Activated CD4-positive, CD25-positive, alpha-beta regulatory T cell treated with anti-CD3 and anti-CD28 coated beads, Interleukin-2, amount 50 U/mL, for 24 hours (primary cell): Measurements from ENCODE around the gene SEMA3G.
A peak's percentile ranks its signal among the peaks of the same experiment; 100 is the strongest.

Source experiments
- ATAC-seq, 2 donors: fragments of 150-1000 bp; cut with Tn5 transposase; one replicate each; pipeline ENCODE4 v1.10.0; 2021; ENCODE audit warnings: mild to moderate bottlenecking in 1 of 2, moderate library complexity in 1 of 2

The SEMA3G gene

GRCh38 chr3:52453496-52454249 is 8.8 kb upstream of the SEMA3G start, which contains the start of gene TNNC1:
TSS of gene TNNC1 (minus strand) at chr3:52454041. CDS start at chr3:52454015, 26 bp downstream.
- ATAC-seq = no peak

- ATAC-seq = no peak
Observed at GRCh38 chr3:52452570-52453221, 7.8 kb upstream of the SEMA3G start.

GRCh38 chr3:52452126-52452525 is 7.2 kb upstream of the SEMA3G start:
- ATAC-seq = no peak

GRCh38 chr3:52451237-52452083 is 6.6 kb upstream of the SEMA3G start:
- ATAC-seq = no peak

- ATAC-seq = no peak
Observed at GRCh38 chr3:52450489-52451236, 5.8 kb upstream of the SEMA3G start.

GRCh38 chr3:52447512-52448355 is 2.8 kb upstream of the SEMA3G start:
- no peak for ATAC-seq

- ATAC-seq = peak; percentile 50 to 58
Observed at GRCh38 chr3:52446631-52447511, 2.0 kb upstream of the SEMA3G start.

- ATAC-seq = no peak
Observed at GRCh38 chr3:52446042-52446441, 1.1 kb upstream of the SEMA3G start.

- no peak for ATAC-seq
Observed at GRCh38 chr3:52443791-52444687, 864 bp downstream of the SEMA3G start.

GRCh38 chr3:52443268-52443610 is 1.7 kb downstream of the SEMA3G start:
- ATAC-seq = no peak

- no peak for ATAC-seq
Observed at GRCh38 chr3:52442409-52443267, 2.3 kb downstream of the SEMA3G start.

- ATAC-seq = no peak
Observed at GRCh38 chr3:52441772-52442332, 3.1 kb downstream of the SEMA3G start.

GRCh38 chr3:52441091-52441771 is 3.7 kb downstream of the SEMA3G start:
- no peak for ATAC-seq

- ATAC-seq = no peak
Observed at GRCh38 chr3:52440671-52441070, 4.2 kb downstream of the SEMA3G start.

GRCh38 chr3:52440249-52440551 is 4.7 kb downstream of the SEMA3G start:
- ATAC-seq = no peak

- ATAC-seq = no peak
Observed at GRCh38 chr3:52439426-52440248, 5.3 kb downstream of the SEMA3G start.
